GM12801 (cell line): ENCODE data around the gene IER5L.

Experiments used
- TF ChIP-seq, protein P1 (sequence below): IDR thresholded peaks from one replicate; pipeline ENCODE4 v1.5.1; 2011; ENCODE audit warnings: control low read depth; ENCODE audit not compliant: insufficient read length; ENCODE audit errors: extremely low read depth

IER5L gene

DNA sequence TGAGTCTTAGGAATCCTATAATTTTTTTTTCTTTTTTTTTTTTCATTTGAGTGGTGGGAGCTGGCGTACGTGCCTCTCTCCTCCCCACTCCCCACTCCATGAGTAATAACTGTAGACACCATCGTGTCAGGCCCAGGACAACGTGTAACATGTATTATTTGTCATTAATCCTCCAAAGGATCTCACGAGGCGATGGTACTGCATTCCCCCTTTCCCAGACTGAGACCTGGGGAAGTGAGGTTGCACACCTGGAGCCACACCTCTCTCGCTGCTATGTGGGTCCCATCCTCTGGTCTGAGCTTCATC lies 6.1 kb upstream of the IER5L start:
- TF ChIP-seq, protein P1, sequence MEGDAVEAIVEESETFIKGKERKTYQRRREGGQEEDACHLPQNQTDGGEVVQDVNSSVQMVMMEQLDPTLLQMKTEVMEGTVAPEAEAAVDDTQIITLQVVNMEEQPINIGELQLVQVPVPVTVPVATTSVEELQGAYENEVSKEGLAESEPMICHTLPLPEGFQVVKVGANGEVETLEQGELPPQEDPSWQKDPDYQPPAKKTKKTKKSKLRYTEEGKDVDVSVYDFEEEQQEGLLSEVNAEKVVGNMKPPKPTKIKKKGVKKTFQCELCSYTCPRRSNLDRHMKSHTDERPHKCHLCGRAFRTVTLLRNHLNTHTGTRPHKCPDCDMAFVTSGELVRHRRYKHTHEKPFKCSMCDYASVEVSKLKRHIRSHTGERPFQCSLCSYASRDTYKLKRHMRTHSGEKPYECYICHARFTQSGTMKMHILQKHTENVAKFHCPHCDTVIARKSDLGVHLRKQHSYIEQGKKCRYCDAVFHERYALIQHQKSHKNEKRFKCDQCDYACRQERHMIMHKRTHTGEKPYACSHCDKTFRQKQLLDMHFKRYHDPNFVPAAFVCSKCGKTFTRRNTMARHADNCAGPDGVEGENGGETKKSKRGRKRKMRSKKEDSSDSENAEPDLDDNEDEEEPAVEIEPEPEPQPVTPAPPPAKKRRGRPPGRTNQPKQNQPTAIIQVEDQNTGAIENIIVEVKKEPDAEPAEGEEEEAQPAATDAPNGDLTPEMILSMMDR: no peak

DNA sequence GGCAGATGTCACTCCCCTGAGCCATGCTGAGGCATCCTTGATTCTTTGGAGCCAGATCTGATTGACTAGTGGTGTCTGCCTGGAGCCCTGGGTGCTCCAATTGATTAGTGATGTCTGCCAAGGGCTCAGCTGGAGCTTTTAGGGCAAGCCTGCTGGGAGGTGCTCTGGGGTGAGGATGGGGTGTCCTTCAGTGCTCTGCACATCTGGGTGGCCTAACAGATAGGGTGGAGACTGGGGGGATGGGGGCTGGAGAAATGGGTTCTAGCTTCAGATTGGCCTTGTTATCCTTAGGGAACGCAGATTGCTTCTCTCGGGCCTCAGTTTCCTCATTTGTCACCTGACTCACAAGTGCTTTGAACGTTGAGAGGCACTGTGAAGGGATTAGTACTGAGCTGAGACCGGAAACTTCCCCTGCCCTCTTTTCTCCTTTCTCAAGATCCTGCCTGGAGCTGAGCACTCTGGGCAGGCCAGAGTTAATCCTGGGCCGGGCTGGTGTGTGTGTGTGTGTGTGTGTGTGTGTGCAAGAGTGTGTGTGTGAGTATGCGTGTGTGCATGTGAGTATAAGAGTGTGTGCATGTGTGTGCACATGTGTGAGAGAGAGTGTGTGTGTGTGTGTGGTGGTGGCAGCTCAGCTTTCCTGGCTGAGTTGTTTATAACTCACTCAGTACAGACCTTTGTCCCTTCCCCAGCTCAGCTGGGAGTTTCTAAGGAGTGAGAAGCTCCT lies 5.6 kb upstream of the IER5L start:
- TF ChIP-seq, protein P1: no peak

DNA sequence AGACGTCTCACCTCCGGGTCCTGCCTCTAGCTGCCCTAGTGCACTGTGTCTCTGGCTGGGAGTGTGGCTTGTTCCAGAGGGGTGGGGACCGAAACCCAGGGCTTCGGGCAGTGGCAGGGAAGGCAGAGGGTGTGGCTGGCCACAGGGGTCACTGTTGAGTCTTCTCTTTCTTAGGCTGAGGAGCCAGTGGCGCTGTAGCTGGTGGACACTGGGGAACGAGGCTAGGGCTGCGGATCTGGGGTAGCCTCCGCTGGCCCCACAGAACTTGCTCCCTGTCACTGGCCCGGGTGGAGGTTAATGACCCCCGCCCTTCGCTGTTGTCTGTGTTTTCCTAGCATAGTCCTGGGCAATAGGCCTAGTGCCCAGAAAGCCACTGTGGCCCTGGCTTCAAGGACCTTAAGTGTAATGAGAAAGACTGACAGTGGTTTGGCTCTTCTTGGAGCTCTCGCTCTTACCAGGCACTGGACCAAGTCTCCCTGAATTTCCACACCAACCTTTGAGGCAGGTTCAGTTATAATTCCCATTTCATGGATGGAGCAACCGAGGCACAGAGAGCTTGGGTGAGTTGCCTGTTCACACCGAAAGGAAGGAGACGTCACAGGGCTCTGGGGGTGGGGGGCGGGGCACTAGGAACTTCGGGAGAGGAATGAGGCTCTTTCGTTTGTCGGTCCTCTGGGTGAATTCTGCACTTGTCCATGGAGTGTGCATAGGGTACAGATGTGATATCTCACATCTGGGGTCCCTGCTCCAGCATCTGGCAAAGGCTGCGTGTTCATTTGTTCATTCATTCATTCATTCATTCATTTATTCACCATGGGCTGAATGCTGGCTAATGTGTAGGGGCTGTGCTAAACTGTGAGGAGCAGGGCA lies 4.8 kb upstream of the IER5L start:
- TF ChIP-seq, protein P1: no peak

DNA sequence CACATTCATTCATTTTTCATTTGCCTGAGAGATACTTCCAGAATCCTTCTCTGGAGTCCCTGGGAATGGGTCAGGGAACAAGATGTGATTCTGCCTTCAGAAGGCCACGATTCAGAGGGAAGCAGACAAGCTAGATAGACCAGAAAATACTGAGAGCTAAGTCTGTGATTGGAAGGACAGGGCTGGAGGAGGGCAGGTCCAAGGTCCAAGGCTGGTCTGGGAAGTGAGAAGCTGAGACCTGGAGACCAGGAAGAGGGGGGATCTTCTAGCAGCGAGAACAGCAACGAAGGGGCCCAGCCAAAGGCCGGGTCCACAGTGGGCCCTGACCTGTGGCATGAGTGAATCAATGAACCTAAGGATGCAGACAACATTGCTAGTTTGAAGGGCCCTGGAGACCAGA lies 4.1 kb upstream of the IER5L start:
- TF ChIP-seq, protein P1: no peak

DNA sequence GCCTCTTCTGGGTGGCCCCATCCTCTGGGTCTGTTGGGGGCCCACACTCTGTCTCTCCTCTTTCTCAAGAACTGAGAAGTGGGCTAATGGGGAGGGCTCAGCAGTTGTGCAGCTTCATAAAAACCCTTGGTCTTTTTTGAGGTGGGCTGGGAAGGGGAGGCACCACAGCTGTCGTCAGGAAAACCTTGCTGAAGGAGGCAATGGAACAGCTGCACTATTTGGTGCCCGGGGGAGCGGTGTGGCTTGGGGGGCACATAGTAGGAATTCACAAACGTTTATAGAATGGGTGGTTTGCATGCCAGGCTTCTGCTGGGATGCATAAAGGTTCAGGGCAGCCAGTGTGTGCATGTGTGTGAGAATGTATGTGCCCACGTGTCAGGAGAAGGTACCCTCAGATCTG lies 3.2 kb upstream of the IER5L start:
- TF ChIP-seq, protein P1: no peak

DNA sequence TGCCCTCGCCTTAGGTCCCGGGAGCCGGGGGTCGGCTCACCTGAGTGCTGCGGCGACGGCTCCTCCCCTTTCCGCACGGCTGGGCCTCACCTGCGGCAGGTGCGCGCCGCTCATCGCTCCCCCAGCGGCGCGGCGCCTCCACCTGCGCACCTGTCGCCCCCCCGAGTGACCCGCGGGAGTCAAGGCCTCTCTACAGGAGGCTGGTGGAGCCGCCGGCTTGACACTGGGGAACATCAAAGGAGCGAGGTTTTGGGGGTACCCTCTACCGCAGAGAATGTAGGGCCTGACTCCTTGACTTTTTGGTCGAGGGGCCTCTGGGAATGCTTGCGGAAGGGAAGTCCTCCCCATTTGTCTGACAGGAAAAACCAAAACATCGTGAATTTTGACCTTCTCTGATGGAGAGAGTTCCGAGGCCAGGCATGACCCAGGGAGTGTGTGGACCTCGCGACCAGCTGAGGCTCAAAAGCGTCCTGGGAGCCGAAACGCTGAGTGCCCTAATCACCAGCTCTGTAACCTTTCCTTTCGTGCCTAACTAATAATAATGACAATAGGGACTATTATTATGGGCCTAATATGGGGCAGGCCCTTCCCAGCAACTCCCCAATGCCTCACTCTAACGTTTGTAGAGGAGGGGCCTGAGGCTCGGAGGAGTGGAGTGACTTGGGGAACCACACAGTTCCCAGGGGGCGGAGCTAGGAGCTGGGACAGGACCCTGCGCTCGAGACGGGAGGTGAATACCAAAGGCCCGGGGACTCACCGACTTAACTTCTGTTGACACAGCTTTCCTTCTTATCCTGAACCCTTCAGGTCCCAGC lies 714 bp upstream of the IER5L start:
- TF ChIP-seq, protein P1: no peak

DNA sequence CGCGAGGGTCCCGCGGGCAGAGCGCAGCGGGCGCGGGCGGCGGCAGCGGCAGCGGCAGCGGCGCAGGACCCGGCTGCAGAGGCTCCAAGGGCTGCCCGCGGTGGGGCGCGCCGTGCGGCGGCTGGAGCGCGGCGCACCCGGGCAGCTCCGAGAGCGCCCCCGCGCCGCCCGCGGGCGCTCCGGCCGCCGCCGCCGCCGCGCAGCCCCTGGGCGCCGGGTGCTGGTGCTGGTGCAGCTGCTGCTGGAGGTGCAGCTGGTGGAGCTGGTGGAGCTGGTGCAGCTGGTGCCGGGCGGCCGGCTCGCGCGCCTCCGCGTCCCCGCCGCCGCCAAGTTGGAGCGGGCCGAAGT lies 644 bp downstream of the IER5L start:
- TF ChIP-seq, protein P1: no peak
